NCI-H128 (cell line): ENCODE results near the gene SNRPA.
"Not testable (repeated sequence)": the region's sequence is repeated elsewhere in the genome, so short reads cannot be mapped to it uniquely, and the experiment has no call there.

Source experiments
- DNase-seq: peaks from one replicate; lab custom pipeline; 2025; ENCODE audit not compliant: unreplicated experiment; lab: John Stamatoyannopoulos, UW

SNRPA gene

DNA sequence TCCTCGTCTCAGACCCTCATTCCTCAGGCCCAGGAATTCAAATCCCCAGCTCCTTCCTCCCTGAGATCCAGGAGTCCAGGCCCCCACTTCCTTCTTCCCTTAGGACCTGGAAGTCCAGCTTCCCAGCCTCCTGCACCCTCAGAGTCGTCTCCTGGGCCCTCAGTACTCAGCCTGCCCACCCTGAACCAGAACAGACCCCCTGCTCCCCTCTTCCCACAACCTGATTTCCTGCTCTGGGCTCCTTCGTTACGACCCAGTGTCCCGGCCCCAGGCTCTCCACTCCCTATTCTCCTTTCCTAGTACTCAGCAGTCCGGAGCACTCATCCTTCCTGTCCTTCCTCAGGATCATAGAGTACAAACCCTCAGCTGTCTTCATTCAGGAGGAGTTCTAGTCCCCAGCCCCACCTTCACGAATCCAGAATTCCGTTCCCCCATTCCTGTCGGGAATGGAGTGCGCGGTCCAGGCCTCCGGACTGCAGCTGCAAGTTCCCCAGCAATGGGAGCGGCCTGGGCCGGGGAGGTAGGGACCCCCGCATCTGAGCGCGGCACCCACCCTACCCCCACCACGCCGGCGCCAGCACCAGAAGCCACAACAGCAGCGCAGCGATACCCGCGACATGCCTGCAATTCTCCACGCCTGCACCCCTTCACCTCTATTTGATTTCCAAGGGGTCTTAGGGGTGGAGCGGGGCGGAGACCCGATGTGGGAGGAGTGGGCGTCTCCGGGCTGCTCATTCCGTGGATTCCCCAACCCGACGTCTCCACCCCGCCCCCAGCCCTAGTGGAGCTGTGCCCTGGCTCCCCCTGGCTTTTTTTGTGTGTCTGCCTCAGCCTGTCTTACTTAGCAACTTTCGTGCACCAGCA lies 60.7 kb downstream of the SNRPA start:
- no peak for DNase-seq

DNA sequence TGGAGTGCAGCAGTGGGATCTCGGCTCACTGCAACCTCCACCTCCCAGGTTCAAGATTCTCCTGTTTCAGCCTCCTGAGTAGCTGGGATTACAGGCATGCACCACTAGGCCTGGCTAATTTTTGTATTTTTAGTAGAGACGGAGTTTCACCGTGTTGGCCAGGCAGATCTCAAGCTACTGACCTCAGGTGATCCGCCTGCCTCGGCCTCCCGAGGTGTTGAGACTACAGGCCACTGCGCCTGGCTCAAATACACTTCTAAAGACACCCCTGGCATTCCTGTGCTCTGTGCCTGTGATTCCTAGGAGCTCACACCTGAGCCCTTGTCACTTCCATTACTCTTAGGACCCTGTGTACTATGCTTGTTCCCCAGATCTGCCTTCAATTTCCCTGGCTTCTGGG lies 61.6 kb downstream of the SNRPA start:
- not testable (repeated sequence) for DNase-seq

DNA sequence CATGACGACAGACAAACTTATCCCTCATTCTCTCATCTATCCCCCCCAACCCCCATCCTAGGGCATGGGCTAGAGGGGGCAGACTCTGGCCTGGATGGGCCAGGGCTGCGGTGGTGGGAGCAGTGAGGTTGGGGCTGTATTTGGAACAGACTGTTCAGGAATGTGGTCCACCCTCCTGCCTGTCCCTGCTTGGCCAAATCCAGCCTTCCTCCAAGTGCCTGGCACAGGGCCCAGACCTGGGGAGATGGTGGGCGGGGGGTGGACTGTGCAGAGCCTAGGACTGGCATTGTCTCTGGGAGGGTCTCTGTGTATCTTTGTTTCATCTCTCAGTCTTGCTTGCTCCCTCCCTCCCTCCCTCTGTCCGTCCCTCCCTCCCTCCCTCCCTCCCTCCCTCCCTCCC lies 62.2 kb downstream of the SNRPA start:
- no peak for DNase-seq
